Endothelial cell of umbilical vein (primary cell): Measurements from ENCODE around the gene TBX15. TPM values are rescaled to one million over a fixed set of nuclear protein-coding genes. Genes with fewer than 3 reads are reported as not detected.

Source experiments
- BruUV-seq: library from RNA; stranded (reverse); fragments of 400-500 nt; replicated peaks from 2 replicates; lab custom pipeline; 2021; lab: Mats Ljungman, UMichigan
- CTCF ChIA-PET: fragments of 300-600, 350-600 bp; sonication (Branson Sonifier 250); formaldehyde crosslinking; loops from one replicate; lab custom pipeline; 2021; ENCODE audit warnings: antibody characterized with exemption, inconsistent platforms; lab: Charles Lee
- POLR2A ChIA-PET: fragments of 300-600, 350-600 bp; sonication (Branson Sonifier 250); formaldehyde crosslinking; loops from one replicate; lab custom pipeline; 2021; ENCODE audit warnings: antibody characterized with exemption, inconsistent platforms; lab: Charles Lee
- DNase-seq: peaks from one replicate; pipeline ENCODE4 v3.0.0-alpha.2; 2011; ENCODE audit warnings: low read depth, low spot score
- FAIRE-seq: peaks from 2 replicates; lab custom pipeline; 2011; peaks lifted over from hg19 to GRCh38; lab: Jason Lieb, UNC
- H2AFZ ChIP-seq: 2 replicates; pipeline ENCODE4 v1.6.0; 2012; ENCODE audit warnings: low read depth, low read length, control low read depth, inconsistent platforms
- H3K27ac ChIP-seq: 2 replicates; pipeline ENCODE4 v1.5.1; 2011; ENCODE audit warnings: low read depth, mild to moderate bottlenecking, control low read depth, low read length, moderate library complexity; ENCODE audit not compliant: insufficient read depth
- H3K27me3 ChIP-seq, 2 experiments: 2 replicates each; pipeline versions ENCODE4 v1.6.0 to v1.6.1; 2011; ENCODE audit warnings: low read length in 2 of 2, mixed read lengths in 1 of 2; ENCODE audit not compliant: control insufficient read depth in 2 of 2, insufficient read depth in 2 of 2
- H3K36me3 ChIP-seq, 2 experiments: 2 replicates in 1 of 2; 3 replicates in 1 of 2; pipeline ENCODE4 v1.5.1; 2011; ENCODE audit warnings: low read length in 2 of 2, mild to moderate bottlenecking in 1 of 2, moderate library complexity in 1 of 2; ENCODE audit not compliant: control insufficient read depth in 2 of 2, insufficient read depth in 2 of 2; ENCODE audit errors: extremely low read depth in 1 of 2
- H3K4me1 ChIP-seq: 3 replicates; pipeline ENCODE4 v1.5.1; 2011; ENCODE audit warnings: mild to moderate bottlenecking, low read length; ENCODE audit not compliant: control insufficient read depth, insufficient read depth; ENCODE audit errors: extremely low read depth
- H3K4me2 ChIP-seq: 2 replicates; pipeline ENCODE4 v1.6.1; 2011; ENCODE audit warnings: low read length, control low read depth, mixed read lengths; ENCODE audit not compliant: insufficient read depth
- H3K4me3 ChIP-seq, 3 experiments: fragments of 200-600 bp in 1 of 3; sonication (generic), shearing (Covaris generic) in 1 of 3; replicated peaks in 1 of 3; 2 replicates each; pipeline ENCODE4 v1.5.1; 2011 to 2016; ENCODE audit warnings: control low read depth in 3 of 3, low read length in 3 of 3, mild to moderate bottlenecking in 2 of 3, inconsistent platforms in 1 of 3, low read depth in 1 of 3, moderate library complexity in 1 of 3; ENCODE audit not compliant: insufficient read depth in 1 of 3
- H3K79me2 ChIP-seq: 2 replicates; pipeline ENCODE4 v1.6.0; 2012; ENCODE audit warnings: low read length, inconsistent platforms; ENCODE audit not compliant: control insufficient read depth, insufficient read depth
- H3K9ac ChIP-seq: replicated peaks from 2 replicates; pipeline ENCODE3; 2011; ENCODE audit warnings: low read length, control low read depth; ENCODE audit not compliant: insufficient read depth; ENCODE audit errors: extremely low read depth
- H3K9me1 ChIP-seq: replicated peaks from 3 replicates; pipeline ENCODE4 v1.6.0; 2011; ENCODE audit warnings: mild to moderate bottlenecking, low read length; ENCODE audit not compliant: control insufficient read depth, insufficient read depth; ENCODE audit errors: extremely low read depth
- H3K9me3 ChIP-seq: replicated peaks from 2 replicates; pipeline ENCODE4 v1.5.1; 2012; ENCODE audit warnings: low read length, inconsistent platforms; ENCODE audit not compliant: control insufficient read depth, insufficient read depth
- H4K20me1 ChIP-seq: replicated peaks from 2 replicates; pipeline ENCODE3; 2011; ENCODE audit warnings: mild to moderate bottlenecking, low read length; ENCODE audit not compliant: control insufficient read depth, insufficient read depth; ENCODE audit errors: extremely low read depth
- EZH2 ChIP-seq: IDR thresholded peaks from 2 replicates; pipeline ENCODE4 v1.6.1; 2012; ENCODE audit warnings: borderline replicate concordance, low read depth, mild to moderate bottlenecking, moderate library complexity, low read length, inconsistent platforms; ENCODE audit not compliant: severe bottlenecking
- FOS ChIP-seq: IDR thresholded peaks from 2 replicates; pipeline ENCODE4 v1.6.1; 2011; ENCODE audit warnings: mild to moderate bottlenecking, low read length, moderate library complexity, borderline replicate concordance; ENCODE audit not compliant: insufficient read depth
- GATA2 ChIP-seq: IDR thresholded peaks from 2 replicates; pipeline ENCODE4 v1.7.0; 2011; ENCODE audit warnings: low read depth, mild to moderate bottlenecking, moderate library complexity, mixed read lengths, low read length; ENCODE audit not compliant: insufficient read length, insufficient read depth
- MYC ChIP-seq: IDR thresholded peaks from one replicate; pipeline ENCODE4 v1.6.1; 2011; ENCODE audit warnings: mild to moderate bottlenecking, low read depth, low read length
- POLR2A ChIP-seq: IDR thresholded peaks from 2 replicates; pipeline ENCODE4 v1.6.1; 2012; ENCODE audit warnings: low read depth, mild to moderate bottlenecking, control low read depth, low read length
- POLR2AphosphoS5 ChIP-seq: IDR thresholded peaks from 2 replicates; pipeline ENCODE4 v1.6.1; 2012; ENCODE audit warnings: low read depth, mild to moderate bottlenecking, control low read depth, low read length, moderate library complexity; ENCODE audit not compliant: insufficient read depth
- dilution Hi-C: fragments of 300-500 bp; cut with MboI; formaldehyde crosslinking; loops from one replicate; pipeline ENCODE4 v1.15.0; 2019; ENCODE audit warnings: low sequenced_read_pairs; ENCODE audit not compliant: extremely low pct_ligation_motif_present
- intact Hi-C: fragments of 100-400 bp; cut with micrococcal nuclease; formaldehyde crosslinking; loops from one replicate; pipeline ENCODE4 v1.10.0; 2022
- polyA plus RNA-seq, 4 experiments: library from polyadenylated mRNA; depleted of rRNA in 3 of 4; stranded (reverse) in 3 of 4; unstranded in 1 of 4; fragments of >200 nt; gene quantifications; 2 replicates each; pipeline versions ENCODE4 v1.2.1 to v1.2.3, GENCODE V29; 2011 to 2012; ENCODE audit warnings: missing spikeins in 1 of 4
- total RNA-seq: library from RNA; stranded (reverse); gene quantifications from 2 replicates; pipeline ENCODE4 v1.2.3, GENCODE V29; 2021
- TF ChIP-seq, protein P1 (sequence below), 2 donors: IDR thresholded peaks; 1 replicate in 1 of 2; 2 replicates in 1 of 2; pipeline ENCODE4 v1.5.1; 2011; ENCODE audit warnings: low read length in 2 of 2, mild to moderate bottlenecking in 2 of 2, moderate library complexity in 2 of 2, control low read depth in 1 of 2, inconsistent platforms in 1 of 2, low read depth in 1 of 2; ENCODE audit not compliant: insufficient read depth in 1 of 2; ENCODE audit errors: extremely low read depth in 1 of 2

Gene TBX15
- total and polyA plus RNA-seq, 2 donors (not counting 3 experiments of a cell fraction or from before 2014, with no cell fraction given) = 0.01 TPM; not detected in 1

DNA sequence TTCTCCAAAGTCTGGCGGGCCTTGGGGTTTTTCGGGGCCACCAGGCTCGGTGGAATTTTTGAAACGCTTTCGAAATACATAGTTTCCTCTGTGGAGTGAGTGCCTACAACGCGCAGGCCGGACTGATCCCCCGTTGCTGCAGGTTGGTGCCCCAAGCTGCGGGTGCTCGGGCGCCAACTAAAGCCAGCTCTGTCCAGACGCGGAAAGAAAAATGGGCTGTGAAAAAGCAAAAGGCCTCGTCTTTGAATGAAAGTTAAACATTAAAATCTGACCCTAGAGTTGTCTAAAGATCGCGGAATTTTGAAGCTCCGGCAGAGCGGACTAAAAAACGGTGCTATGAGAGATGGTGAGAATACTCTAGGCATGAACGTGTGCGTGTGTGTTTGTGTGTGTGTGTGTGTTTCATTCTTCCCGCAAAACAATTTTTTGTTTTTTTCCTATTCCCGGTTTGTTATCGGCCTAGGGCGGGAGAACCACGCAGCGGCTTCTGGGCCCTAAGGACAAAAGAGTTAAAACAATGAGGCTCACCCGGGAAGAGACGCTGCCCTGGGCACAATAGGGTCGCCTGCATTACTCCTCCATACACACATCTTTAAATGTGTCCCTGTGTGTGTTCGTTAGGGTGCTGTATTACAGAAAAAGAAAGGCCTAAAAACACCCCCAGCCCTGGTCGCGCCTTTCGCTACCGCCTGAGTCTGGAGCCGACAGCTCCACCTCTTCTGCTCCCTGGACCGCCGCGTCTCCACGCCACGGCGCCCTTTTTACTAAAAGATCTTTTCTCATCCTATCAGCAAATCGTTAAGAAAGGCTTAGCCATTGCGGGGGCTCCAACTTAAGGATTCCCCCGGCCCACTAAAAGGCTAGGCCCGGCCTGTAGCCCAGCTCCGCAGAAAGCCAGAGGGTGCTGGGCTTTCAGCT, 3.2 kb downstream of the TBX15 start:
- Histone ChIP-seq H3K4me1 (peaks cover 9% of the 10 kb centered on the region), H3K27ac (no peak overlapping the region), H3K9me3 (no peaks in the 10 kb centered on the region), H3K36me3 (no peaks in the 10 kb centered on the region), H3K4me2 (peak overlapping the region; percentile 16), H3K9ac (no peak overlapping the region), H3K79me2 (no peaks in the 10 kb centered on the region), H3K4me3 (no peak overlapping the region), H4K20me1 (no peaks in the 10 kb centered on the region), H2AFZ (no peak overlapping the region), H3K27me3 (peaks cover 88 to 100% of the 10 kb centered on the region in 2 experiments), H3K9me1 (no peaks in the 10 kb centered on the region)
- DNase-seq (no peak), FAIRE-seq (no peak)
- POLR2A ChIA-PET = no interaction called here
- CTCF ChIA-PET = interaction anchor here (0.7 to 1.4 kb wide), 3 partner anchors 9 to 24 kb away, joined by 3 to 4 read pairs (median 3); no protein-coding TSS in a partner anchor
- intact Hi-C loops = no loop called here
- dilution Hi-C loops = no loop called here
- TF ChIP-seq POLR2AphosphoS5 (no peak), MYC (no peak), EZH2 (peak; percentile 87), FOS (no peak)
- no TSS peak for BruUV-seq

DNA sequence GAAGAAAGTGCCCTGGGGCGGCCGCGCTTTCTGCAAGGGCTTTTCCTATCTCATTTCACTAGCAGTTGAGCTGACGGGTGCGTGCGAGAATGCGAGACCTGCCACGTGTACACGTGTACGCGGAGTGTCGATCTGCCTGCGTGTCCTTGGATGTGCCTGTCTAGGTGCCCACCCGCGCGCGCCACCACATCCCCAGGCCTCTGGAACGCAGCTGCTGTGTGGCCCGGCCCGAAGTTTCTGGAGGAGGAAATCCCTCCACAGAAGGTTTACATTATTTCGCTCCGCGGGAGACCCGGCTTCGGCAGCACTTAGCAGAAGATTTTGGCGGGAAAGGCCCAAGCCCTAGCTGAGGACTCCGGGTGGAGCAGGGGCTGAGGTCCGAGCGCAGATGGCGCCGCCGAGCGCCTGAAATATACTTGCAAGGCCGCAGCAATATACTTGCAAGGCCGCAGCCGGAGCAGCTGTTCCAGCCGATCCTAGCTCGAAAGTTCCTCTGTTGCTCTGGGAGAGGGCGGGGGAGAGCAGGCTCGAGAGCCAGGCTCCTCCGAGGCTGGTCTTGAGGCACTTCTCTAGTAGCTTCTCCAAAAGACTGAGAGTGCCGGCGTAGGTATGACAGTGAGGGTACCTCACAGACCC, 3.9 kb downstream of the TBX15 start:
- ChIA-PET CTCF (interaction anchor here (0.6 kb wide), 1 partner anchor 10 kb away, joined by 3 read pairs; no protein-coding TSS in a partner anchor), POLR2A (no interaction called here)
- intact Hi-C loops (no loop called here), dilution Hi-C loops (no loop called here)
- Histone ChIP-seq H3K4me2 (peak overlapping the region; percentile 16), H3K4me3 (no peak overlapping the region), H2AFZ (no peak overlapping the region), H3K4me1 (peaks cover 1% of the 10 kb centered on the region), H3K79me2 (no peaks in the 10 kb centered on the region), H3K27ac (no peak overlapping the region), H3K27me3 (peaks cover 87 to 100% of the 10 kb centered on the region in 2 experiments), H3K9ac (no peak overlapping the region), H3K36me3 (no peaks in the 10 kb centered on the region), H3K9me1 (no peaks in the 10 kb centered on the region), H4K20me1 (no peaks in the 10 kb centered on the region), H3K9me3 (no peaks in the 10 kb centered on the region)
- peak; percentile 24 for DNase-seq
- no peak for FAIRE-seq
- no TSS peak for BruUV-seq
- TF ChIP-seq MYC (no peak), POLR2AphosphoS5 (no peak), POLR2A (no peak), GATA2 (no peak), EZH2 (peak; percentile 92), FOS (no peak)
- TF ChIP-seq, protein P1, sequence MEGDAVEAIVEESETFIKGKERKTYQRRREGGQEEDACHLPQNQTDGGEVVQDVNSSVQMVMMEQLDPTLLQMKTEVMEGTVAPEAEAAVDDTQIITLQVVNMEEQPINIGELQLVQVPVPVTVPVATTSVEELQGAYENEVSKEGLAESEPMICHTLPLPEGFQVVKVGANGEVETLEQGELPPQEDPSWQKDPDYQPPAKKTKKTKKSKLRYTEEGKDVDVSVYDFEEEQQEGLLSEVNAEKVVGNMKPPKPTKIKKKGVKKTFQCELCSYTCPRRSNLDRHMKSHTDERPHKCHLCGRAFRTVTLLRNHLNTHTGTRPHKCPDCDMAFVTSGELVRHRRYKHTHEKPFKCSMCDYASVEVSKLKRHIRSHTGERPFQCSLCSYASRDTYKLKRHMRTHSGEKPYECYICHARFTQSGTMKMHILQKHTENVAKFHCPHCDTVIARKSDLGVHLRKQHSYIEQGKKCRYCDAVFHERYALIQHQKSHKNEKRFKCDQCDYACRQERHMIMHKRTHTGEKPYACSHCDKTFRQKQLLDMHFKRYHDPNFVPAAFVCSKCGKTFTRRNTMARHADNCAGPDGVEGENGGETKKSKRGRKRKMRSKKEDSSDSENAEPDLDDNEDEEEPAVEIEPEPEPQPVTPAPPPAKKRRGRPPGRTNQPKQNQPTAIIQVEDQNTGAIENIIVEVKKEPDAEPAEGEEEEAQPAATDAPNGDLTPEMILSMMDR (IDR thresholded peaks at IDR 0.05; ENCODE audit: extremely low read depth in 1 of 2, insufficient read depth in 1 of 2, low read depth in 1 of 2, low read length in 2 of 2) = no peak
